Fibroblast of peridontal ligament (primary cell): Measurements from ENCODE around the gene HIGD2A.
A peak's percentile ranks its signal among the peaks of the same experiment; 100 is the strongest.

Experiments
- DNase-seq: peaks from one replicate; pipeline ENCODE4 v3.0.0-alpha.2; 2010; ENCODE audit errors: extremely low read depth

HIGD2A gene

DNA sequence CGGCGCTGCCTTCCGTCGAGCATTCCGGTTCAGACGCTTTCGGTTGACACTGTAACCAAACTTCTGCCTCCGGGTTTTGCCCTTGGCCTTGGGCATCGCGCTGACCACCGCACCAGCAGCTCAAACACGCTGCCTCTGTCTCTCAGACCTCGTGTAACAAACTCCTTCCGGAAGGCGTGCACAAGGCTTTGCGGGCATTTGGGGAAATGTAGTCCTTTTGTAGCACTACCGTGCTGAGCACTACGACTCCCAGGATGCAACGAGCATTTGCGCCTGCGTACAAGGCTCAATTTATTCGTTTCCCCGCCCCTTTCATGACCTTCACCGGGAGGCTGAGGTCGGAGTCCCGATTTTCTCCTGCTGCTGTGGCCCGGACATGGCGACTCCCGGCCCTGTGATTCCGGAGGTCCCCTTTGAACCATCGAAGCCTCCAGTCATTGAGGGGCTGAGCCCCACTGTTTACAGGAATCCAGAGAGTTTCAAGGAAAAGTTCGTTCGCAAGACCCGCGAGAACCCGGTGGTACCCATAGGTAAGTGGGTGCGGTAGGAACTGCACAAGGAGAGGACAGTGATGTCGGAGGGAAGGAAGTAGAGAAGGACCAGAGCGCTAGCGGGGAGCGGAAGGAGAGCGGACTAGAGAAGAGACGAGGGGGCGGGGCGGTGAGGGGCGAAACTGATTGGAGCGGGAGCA, at the start of gene HIGD2A, which contains the start of gene NOP16:
HIGD2A (plus strand) TSS at position 308 of the 691 bp plus-strand sequence; CDS start at position 377, 69 bp downstream.
NOP16 (minus strand) TSS at position 155 of the 691 bp plus-strand sequence; CDS start at position 96, 59 bp downstream.
- DNase-seq = peak; percentile 99

GRCh38 chr5:176339304-176339703, 49.2 kb upstream of the HIGD2A start:
- DNase-seq = no peak

DNA sequence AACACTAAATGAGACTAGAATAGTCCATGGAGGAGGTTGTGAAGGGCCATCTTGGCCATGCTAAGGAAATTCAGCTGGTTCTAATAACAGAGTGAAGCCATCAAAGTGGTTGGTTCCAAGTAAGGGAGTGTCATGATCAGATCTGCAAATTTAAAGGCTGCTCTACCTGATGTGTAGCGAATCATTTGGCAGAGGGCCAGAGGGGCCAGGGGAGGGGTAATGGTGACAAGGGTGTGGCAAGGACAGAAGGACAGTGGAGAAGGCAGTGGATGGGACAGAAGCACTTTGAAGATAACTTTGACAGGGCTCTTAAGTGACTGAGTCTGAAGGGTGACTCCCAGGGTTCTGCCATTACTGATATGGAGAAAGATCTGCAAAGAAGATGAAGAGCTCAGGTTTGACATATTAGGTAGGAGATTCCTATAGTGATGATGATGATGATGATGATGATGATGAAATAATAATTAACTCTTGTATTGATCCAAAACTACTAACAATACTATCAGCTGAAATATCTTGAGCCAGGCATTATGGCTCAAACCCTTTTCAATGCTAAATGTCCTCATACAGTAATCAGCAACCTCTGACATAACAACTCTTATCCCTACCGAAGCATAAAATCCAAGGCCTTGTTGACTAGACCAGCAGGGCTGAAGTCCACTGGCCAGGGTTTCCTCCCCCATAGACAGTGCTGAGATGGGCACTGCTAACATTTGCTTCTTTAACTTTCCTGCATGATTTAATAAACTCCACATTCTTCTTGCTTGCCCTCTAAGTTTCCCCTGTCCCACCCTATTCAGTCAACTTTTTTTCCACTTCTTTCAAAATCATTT, 47.0 kb upstream of the HIGD2A start:
- no peak for DNase-seq

- no peak for DNase-seq
Measured at GRCh38 chr5:176342158-176342483, 46.4 kb upstream of the HIGD2A start.

- no peak for DNase-seq
Measured at GRCh38 chr5:176342766-176343458, 45.6 kb upstream of the HIGD2A start.

GRCh38 chr5:176350416-176350815, 38.1 kb upstream of the HIGD2A start:
- DNase-seq = no peak

DNA sequence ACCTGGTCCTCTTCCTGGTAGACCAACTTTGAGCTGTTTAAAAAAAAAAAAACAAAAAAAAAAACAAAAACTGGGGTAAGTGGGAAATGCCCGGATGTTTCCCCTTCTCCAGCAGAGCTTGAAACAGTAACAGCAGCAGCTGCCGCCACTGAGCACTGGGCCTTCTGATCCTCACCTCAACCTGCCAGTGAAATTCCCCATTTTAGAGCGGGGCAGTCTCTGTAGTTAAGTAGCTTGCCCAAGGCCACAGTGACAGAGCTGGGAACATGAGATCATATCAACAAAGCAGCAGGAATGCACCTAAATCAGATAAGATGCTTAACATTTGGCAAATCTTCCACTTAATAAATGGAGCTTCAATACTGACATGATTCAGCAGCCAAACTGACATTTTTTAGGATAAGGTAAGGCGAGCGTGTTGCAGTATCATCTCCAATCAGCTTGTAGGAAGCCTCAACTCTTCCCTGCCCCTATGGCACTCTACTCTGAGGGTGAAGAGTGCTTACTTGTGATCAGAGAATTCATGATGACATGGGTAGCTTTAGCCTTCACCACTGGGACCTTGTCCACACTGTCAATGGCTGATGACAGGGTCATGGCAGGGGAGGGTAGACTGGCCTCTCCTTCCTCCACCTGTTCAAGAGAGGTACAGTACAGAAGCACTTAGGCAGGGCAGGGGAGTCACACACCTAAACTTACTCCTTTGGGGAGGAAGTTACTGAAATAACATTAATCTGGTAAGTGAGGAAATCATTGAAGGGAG, 36.3 kb upstream of the HIGD2A start:
- DNase-seq = no peak

DNA sequence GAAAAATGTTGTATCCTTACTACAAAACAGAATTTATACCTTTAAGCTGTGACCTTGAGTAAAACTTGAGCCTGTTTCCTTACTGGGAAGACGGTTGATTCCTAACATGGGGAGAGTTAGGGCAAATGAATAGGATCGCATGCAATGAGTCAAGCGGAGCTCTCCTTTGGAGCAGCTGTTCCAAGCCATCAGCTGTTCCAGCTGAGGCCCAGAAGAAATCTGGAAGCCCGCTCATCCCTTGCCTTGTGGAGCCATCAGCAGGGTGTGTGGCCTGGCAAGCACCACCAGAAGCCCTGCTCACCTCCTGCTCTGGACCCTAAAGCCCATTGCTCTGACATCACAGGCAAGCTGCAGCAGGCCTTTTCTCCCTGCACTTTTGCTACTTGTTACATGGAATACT, 35.0 kb upstream of the HIGD2A start:
- DNase-seq = no peak

GRCh38 chr5:176355400-176356178, 33.0 kb upstream of the HIGD2A start:
- DNase-seq = no peak

- DNase-seq = no peak
Measured at GRCh38 chr5:176356179-176356566, 32.4 kb upstream of the HIGD2A start.

DNA sequence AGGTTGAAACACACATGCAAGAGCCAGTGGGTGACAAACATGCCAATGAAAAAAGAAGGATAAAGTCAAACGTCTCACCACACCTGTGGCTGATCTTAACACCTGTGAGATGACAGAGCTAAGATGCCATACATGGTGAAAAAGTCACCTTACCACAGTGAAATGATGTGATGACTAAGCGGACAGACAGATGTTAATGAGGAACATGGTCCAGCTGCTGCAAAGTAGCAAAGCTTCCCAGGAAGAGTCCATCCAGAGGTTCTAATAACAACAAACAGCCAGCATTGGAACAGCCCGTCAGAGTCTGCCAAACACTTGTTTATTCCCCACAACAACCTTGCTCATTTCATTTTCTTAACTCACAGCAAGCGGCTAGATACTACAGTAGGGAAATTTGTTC, 28.9 kb upstream of the HIGD2A start:
- DNase-seq = peak; percentile 11

DNA sequence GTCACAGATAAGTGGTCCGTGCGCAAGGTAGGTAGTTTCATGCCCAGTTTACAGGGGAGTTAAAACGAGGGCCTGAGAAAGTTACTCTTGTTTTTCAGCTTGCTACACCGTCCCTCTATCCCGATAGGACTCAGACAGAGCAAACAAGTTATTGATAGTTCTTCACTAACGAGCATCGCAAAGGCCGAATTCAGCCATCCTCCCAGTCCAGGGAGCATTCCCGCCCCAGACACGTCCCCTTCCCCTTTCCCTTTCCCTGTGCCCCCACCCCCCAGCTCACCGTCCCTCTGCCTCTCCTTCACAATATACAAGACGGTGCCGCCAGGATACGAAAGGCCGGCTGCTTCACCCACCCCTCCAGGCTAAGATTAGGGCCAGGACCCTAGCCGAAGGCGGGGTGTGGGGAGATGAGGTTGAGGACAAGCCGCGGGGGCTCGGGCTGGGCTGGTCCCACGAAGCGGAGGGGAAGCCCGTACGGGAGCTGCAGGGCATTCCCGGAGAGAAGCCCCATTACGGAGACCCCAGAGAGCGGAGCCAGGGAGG, 27.6 kb upstream of the HIGD2A start:
- DNase-seq = peak; percentile 18

DNA sequence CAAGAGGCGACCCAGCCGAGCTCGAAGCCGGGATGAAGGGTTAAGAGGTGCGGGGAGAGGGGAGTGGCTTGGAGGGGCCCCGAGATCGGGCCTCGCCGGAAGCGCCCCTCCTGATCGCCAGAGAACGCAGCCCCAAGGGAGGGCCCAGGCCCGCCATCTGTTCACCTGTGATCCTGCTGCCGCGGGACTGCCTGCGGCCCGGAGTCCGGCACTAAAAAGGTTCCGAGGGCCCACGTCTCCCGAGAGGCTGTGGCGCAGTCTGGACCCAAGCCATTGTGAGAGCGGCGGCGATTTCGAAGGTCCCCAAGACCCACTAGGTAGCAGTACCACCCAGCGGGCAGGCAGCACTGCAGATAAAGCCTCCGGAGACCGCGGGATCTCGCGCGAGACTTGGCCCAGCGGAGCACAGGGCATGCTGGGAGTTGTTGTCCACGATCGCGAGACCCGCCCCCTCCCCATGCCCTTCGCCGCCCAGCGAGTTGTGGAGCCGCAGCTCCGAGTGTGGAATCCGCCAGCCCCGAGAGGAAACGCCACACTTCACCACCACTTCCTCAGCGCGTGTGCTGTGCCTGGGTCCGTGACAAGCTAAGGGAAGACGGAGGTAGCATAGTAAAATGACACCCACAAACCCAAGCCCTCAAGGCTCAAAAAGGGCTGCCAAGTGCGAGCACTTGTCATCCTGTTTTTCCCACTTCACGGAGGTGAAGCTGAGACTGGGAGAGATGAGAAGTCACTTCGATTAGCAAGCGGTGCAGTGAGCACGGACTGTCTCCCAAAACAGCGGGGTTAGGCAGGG, 26.9 kb upstream of the HIGD2A start, which contains the start of gene KIAA1191:
KIAA1191 (minus strand) TSS at position 328 of the 796 bp plus-strand sequence. CDS start 2,256 bp downstream, outside the sequence.
- peak; percentile 84 for DNase-seq

GRCh38 chr5:176362233-176362490, 26.4 kb upstream of the HIGD2A start:
- no peak for DNase-seq

- peak; percentile 14 for DNase-seq
Measured at GRCh38 chr5:176364765-176365350, 23.7 kb upstream of the HIGD2A start.

GRCh38 chr5:176365351-176366231, 23.0 kb upstream of the HIGD2A start, which contains the start of gene ARL10:
ARL10 (plus strand) TSS chr5:176365487; CDS start chr5:176365564, 77 bp downstream.
- peak; percentile 47 for DNase-seq

GRCh38 chr5:176366232-176366894, 22.2 kb upstream of the HIGD2A start:
- DNase-seq = no peak

- no peak for DNase-seq
Measured at GRCh38 chr5:176368726-176369125, 19.8 kb upstream of the HIGD2A start.
